GM12878 (cell line): ENCODE results near the gene ADGRD1. TPM values are rescaled to one million over a fixed set of nuclear protein-coding genes. Genes with fewer than 3 reads are reported as not detected.

Experiments used
- ASH2L ChIP-seq: fragments of 300-600, 200-600 bp; sonication (generic); IDR thresholded peaks from 2 replicates; pipeline ENCODE4 v1.6.1; 2017; ENCODE audit warnings: low read depth, mild to moderate bottlenecking, borderline replicate concordance
- CHD2 ChIP-seq: IDR thresholded peaks from 2 replicates; pipeline ENCODE4 v1.6.1; 2011; ENCODE audit warnings: low read depth, low read length, improper control_type of control experiment, borderline replicate concordance
- HDAC2 ChIP-seq: fragments of 200-600 bp; sonication (generic); IDR thresholded peaks from 2 replicates; pipeline ENCODE4 v1.6.1; 2017
- IKZF1 ChIP-seq: fragments of 450-650 bp; conservative IDR thresholded peaks from 2 replicates; pipeline ENCODE4 v1.6.1; 2017; ENCODE audit warnings: antibody characterized with exemption, mild to moderate bottlenecking
- KDM1A ChIP-seq: fragments of 200-600 bp; sonication (generic); IDR thresholded peaks from 2 replicates; pipeline ENCODE4 v1.6.1; 2016; ENCODE audit warnings: borderline replicate concordance
- MEF2A ChIP-seq: IDR thresholded peaks from 2 replicates; pipeline ENCODE4 v1.6.1; 2011; ENCODE audit warnings: low read depth, mild to moderate bottlenecking, low read length, moderate library complexity; ENCODE audit not compliant: insufficient read depth
- NFIC ChIP-seq: IDR thresholded peaks from 2 replicates; pipeline ENCODE4 v1.6.1; 2012; ENCODE audit warnings: low read depth, mild to moderate bottlenecking, inconsistent platforms, low read length, moderate library complexity
- NKRF ChIP-seq: fragments of 450-650 bp; conservative IDR thresholded peaks from 2 replicates; pipeline ENCODE4 v1.6.1; 2017; ENCODE audit warnings: mild to moderate bottlenecking, moderate library complexity
- NRF1 ChIP-seq: conservative IDR thresholded peaks from 2 replicates; pipeline ENCODE4 v1.6.1; 2011; ENCODE audit warnings: mild to moderate bottlenecking, low read depth, low read length, improper control_type of control experiment
- REST ChIP-seq: IDR thresholded peaks from 2 replicates; pipeline ENCODE4 v1.6.1; 2012; ENCODE audit warnings: mild to moderate bottlenecking, low read depth, low read length
- RFX5 ChIP-seq: IDR thresholded peaks from 2 replicates; pipeline ENCODE4 v1.6.1; 2011; ENCODE audit warnings: low read depth, low read length, improper control_type of control experiment
- SIN3A ChIP-seq: IDR thresholded peaks from 2 replicates; pipeline ENCODE4 v1.6.1; 2012; ENCODE audit warnings: low read depth, low read length, improper control_type of control experiment
- SMARCA5 ChIP-seq: fragments of 450-650 bp; IDR thresholded peaks from 2 replicates; pipeline ENCODE4 v1.6.1; 2017; ENCODE audit warnings: mild to moderate bottlenecking
- SRF ChIP-seq, 2 experiments: IDR thresholded peaks; 2 replicates each; pipeline ENCODE4 v1.6.1; 2011; ENCODE audit warnings: low read depth in 2 of 2, low read length in 2 of 2, mild to moderate bottlenecking in 1 of 2, moderate library complexity in 1 of 2
- YBX1 ChIP-seq: fragments of 450-650 bp; IDR thresholded peaks from 2 replicates; pipeline ENCODE4 v1.6.1; 2016; ENCODE audit warnings: antibody characterized with exemption
- polyA plus RNA-seq, 11 experiments: library from polyadenylated mRNA; depleted of rRNA in 4 of 11; unstranded in 6 of 11; stranded (reverse) in 5 of 11; fragments of >200 nt; fragmentation: Nextera tagmentation in 4 of 11; fragmentation: Illumina TruSeq in 1 of 11; extraction: Ambion mirVana in 4 of 11; extraction: Trizol in 1 of 11; gene quantifications; 1 replicate in 1 of 11; 2 replicates in 10 of 11; pipeline versions ENCODE4 v1.2.1 to v1.2.3, GENCODE V29; 2011 to 2016; ENCODE audit warnings: inconsistent platforms in 2 of 11, missing spikeins in 2 of 11, low read depth in 1 of 11
- total RNA-seq, 4 experiments: library from RNA; depleted of rRNA in 3 of 4; stranded (reverse); fragments of >200 nt in 3 of 4; fragmentation: Illumina TruSeq in 1 of 4; extraction: Trizol in 1 of 4; gene quantifications; 2 replicates each; pipeline versions ENCODE4 v1.2.1 to v1.2.3, GENCODE V29; 2013 to 2021
- TF ChIP-seq, protein P1 (sequence below): IDR thresholded peaks from 2 replicates; pipeline ENCODE4 v1.6.1; 2012; ENCODE audit warnings: low read depth, low read length, improper control_type of control experiment
- TF ChIP-seq, protein P2 (sequence below): IDR thresholded peaks from 2 replicates; pipeline ENCODE4 v1.6.1; 2011; ENCODE audit warnings: low read depth, low read length, improper control_type of control experiment, borderline replicate concordance
- TF ChIP-seq, protein P3 (sequence below): fragments of 150-350 bp; IDR thresholded peaks from 2 replicates; pipeline ENCODE4 v1.6.1; 2014; ENCODE audit warnings: mild to moderate bottlenecking, low read depth, low read length
- TF ChIP-seq, protein P4 (sequence below): fragments of 450-650 bp; IDR thresholded peaks from 2 replicates; pipeline ENCODE4 v1.6.1; 2017; ENCODE audit warnings: borderline replicate concordance

Gene ADGRD1
- total and polyA plus RNA-seq, 10 of the 15 experiments (the other 5 are each of a cell fraction or from before 2014, with no cell fraction given), result 0.15 to 12.7 (median 1.2) TPM

GRCh38 chr12:131101703-131102492, 148.2 kb downstream of the ADGRD1 start (continued):
- TF ChIP-seq, protein P1, sequence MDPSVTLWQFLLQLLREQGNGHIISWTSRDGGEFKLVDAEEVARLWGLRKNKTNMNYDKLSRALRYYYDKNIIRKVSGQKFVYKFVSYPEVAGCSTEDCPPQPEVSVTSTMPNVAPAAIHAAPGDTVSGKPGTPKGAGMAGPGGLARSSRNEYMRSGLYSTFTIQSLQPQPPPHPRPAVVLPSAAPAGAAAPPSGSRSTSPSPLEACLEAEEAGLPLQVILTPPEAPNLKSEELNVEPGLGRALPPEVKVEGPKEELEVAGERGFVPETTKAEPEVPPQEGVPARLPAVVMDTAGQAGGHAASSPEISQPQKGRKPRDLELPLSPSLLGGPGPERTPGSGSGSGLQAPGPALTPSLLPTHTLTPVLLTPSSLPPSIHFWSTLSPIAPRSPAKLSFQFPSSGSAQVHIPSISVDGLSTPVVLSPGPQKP, result no peak
- TF ChIP-seq CHD2 (peak; percentile 46; the same call in 1 of the 2 replicates), NRF1 (no peak), RFX5 (no peak), REST (no peak), SRF (IDR thresholded peaks at IDR 0.05; ENCODE audit: low read depth in 2 of 2, low read length in 2 of 2) (no peak), ASH2L (no peak), KDM1A (no peak), IKZF1 (peak; percentile 90), YBX1 (no peak), NFIC (peak; percentile 88), MEF2A (peak; percentile 91), SMARCA5 (no peak), SIN3A (no peak), HDAC2 (peak; percentile 34; the same call in 1 of the 2 replicates), NKRF (no peak)
- TF ChIP-seq, protein P2, sequence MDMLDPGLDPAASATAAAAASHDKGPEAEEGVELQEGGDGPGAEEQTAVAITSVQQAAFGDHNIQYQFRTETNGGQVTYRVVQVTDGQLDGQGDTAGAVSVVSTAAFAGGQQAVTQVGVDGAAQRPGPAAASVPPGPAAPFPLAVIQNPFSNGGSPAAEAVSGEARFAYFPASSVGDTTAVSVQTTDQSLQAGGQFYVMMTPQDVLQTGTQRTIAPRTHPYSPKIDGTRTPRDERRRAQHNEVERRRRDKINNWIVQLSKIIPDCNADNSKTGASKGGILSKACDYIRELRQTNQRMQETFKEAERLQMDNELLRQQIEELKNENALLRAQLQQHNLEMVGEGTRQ, result no peak
- TF ChIP-seq, protein P3, sequence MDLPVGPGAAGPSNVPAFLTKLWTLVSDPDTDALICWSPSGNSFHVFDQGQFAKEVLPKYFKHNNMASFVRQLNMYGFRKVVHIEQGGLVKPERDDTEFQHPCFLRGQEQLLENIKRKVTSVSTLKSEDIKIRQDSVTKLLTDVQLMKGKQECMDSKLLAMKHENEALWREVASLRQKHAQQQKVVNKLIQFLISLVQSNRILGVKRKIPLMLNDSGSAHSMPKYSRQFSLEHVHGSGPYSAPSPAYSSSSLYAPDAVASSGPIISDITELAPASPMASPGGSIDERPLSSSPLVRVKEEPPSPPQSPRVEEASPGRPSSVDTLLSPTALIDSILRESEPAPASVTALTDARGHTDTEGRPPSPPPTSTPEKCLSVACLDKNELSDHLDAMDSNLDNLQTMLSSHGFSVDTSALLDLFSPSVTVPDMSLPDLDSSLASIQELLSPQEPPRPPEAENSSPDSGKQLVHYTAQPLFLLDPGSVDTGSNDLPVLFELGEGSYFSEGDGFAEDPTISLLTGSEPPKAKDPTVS, result no peak
- TF ChIP-seq, protein P4, sequence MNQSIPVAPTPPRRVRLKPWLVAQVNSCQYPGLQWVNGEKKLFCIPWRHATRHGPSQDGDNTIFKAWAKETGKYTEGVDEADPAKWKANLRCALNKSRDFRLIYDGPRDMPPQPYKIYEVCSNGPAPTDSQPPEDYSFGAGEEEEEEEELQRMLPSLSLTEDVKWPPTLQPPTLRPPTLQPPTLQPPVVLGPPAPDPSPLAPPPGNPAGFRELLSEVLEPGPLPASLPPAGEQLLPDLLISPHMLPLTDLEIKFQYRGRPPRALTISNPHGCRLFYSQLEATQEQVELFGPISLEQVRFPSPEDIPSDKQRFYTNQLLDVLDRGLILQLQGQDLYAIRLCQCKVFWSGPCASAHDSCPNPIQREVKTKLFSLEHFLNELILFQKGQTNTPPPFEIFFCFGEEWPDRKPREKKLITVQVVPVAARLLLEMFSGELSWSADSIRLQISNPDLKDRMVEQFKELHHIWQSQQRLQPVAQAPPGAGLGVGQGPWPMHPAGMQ, result no peak
